HG03457 (cell line): ENCODE measurements around the gene CYB5B.

ENCODE experiments used
- ATAC-seq: cut with Tn5 transposase; IDR thresholded peaks from one replicate; pipeline ENCODE4 v1.9.1; 2021; ENCODE audit warnings: moderate number of reproducible peaks; ENCODE audit not compliant: unreplicated experiment

The CYB5B gene, protein sequence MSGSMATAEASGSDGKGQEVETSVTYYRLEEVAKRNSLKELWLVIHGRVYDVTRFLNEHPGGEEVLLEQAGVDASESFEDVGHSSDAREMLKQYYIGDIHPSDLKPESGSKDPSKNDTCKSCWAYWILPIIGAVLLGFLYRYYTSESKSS

DNA sequence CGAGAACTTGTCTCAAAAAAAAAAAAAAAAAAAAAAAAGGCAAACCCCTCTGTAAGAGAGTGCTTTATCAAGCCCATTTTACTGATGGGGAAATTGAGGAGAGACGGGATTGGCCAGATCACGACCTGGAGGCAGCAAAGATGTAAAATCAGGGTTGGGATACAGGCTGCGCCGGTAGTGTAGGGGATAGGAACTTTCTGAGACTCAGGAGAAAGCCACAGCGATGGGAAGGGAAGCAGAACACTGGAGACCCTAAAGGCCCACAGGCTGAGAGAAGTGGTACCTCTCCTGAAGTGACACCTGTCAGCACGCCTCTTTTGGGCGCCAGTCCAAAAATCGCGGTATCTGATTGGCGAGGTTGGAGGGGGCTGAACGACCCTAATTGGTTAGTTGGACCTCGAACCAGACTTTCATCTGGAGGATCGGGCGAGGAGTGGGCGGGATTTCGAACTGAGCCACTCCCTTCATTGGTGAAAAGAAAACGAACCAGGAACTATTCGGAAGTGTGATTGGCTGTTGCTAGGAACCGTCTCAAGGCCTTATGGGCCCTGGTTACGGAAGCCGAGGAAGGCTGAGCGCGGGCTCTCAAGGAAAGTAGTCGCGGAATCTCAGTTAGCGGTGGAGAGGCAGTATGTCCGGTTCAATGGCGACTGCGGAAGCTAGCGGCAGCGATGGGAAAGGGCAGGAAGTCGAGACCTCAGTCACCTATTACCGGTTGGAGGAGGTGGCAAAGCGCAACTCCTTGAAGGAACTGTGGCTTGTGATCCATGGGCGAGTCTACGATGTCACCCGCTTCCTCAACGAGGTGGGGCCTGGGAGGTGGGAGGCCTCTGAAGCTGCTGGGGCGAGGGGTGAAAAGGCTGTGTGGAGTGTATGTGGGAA lies at the start of gene CYB5B:
Gene CYB5B (plus strand): TSS at position 567 of the 882 bp plus-strand sequence. CDS start 65 bp downstream, at position 632.
- peak; percentile 85 for ATAC-seq

- ATAC-seq = no peak
Measured at GRCh38 chr16:69376393-69377059, 47.9 kb upstream of the CYB5B start.

DNA sequence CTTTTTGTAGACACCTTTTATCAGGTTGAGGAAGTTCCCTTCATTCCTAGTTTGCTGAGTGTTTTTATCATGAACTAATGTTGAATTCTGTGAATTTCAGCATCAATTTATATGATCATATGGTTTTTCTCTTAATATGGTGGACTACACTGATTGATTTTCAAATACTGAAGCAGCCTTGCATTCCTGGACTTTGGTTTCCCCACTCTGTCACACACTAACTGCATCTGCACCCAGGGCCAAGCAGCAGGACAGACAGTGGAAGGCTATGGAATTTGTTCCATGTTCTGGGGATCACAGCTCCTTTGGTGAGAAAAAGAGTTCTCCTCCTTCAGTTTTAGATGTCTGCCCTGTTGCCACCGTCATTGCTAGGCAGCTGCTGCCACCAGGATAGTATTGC lies 46.4 kb upstream of the CYB5B start:
- no peak for ATAC-seq

- ATAC-seq = no peak
Measured at GRCh38 chr16:69378760-69379159, 45.7 kb upstream of the CYB5B start.

DNA sequence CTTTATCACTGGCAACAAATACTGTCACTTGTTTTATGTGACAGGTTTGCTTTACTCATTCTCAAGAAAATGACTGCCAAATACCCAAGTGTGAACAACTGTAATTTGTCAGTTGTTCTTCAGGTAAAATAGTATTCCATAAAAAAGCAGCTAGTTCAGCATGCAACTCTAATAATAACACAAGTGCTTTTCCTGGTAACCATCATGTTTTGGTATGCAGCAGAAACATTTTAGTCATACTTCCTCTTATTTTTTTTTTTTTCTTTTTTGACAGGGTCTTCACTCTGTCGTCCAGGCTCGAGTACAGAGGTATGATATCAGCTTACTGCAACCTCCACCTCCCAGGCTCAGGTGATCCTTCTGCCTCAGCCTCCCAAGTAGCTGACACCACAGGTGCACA lies 43.2 kb upstream of the CYB5B start:
- ATAC-seq = no peak

DNA sequence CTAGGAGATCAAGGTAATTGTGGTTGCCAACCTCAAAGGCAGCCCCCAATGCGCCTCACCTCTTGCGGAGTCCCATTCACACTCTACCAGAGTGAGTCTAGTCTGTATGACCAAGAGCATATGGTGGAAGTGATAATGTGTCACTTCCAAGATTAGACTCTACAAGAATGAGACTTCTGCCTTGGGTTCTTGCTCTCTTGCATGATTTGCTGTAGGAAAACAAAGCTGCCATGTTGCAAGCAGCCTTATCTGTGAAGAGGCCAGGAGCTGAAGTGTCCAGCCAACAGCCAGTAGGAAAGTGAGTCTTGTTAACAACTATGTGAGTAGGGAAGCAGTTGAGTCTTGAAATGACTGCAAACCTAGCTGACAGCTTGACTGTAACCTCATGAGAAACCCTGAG lies 42.0 kb upstream of the CYB5B start:
- no peak for ATAC-seq

- ATAC-seq = no peak
Measured at GRCh38 chr16:69384974-69385373, 39.4 kb upstream of the CYB5B start.

- no peak for ATAC-seq
Measured at GRCh38 chr16:69386596-69386995, 37.8 kb upstream of the CYB5B start.

GRCh38 chr16:69393898-69394849 lies 30.2 kb upstream of the CYB5B start:
- no peak for ATAC-seq

DNA sequence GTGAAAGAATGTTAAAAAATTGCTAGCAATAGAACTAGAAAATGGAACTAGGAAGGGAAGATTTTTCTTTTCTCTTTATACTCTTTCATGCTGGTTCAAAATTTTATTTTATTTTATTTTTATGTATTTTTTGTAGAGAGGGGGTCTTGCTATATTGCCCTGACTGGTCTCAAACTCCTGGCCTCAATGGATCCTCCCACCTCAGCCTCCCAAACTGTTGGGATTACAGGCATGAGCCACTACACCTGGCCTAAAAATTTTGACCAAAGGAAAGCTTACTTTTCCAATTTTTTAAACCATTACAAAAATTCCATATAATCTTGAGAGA lies 28.6 kb upstream of the CYB5B start:
- no peak for ATAC-seq

GRCh38 chr16:69396187-69397061 lies 28.0 kb upstream of the CYB5B start:
- ATAC-seq = no peak

GRCh38 chr16:69397821-69398521 lies 26.4 kb upstream of the CYB5B start:
- ATAC-seq = no peak

DNA sequence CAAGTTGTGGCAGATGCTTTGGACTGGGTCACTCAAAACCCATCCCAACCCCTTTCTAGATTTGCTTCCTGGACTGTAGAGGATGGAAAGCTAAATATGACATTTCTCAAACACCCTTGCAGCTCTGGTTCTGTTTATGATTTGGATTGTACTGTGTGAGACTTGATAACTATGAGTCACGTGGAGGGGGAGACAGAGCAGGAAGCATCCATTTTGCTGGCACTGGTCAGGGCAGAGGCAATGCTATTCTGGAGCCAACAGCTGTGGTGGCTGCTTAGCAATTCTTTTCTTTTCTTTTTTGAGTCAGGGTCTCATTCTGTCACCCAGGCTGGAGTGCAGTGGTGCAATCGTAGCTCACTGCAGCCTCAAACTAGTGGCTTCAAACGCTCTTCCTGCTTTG lies 25.1 kb upstream of the CYB5B start:
- no peak for ATAC-seq

- no peak for ATAC-seq
Measured at GRCh38 chr16:69402439-69402838, 22.0 kb upstream of the CYB5B start.

- ATAC-seq = no peak
Measured at GRCh38 chr16:69404275-69404805, 20.1 kb upstream of the CYB5B start.

DNA sequence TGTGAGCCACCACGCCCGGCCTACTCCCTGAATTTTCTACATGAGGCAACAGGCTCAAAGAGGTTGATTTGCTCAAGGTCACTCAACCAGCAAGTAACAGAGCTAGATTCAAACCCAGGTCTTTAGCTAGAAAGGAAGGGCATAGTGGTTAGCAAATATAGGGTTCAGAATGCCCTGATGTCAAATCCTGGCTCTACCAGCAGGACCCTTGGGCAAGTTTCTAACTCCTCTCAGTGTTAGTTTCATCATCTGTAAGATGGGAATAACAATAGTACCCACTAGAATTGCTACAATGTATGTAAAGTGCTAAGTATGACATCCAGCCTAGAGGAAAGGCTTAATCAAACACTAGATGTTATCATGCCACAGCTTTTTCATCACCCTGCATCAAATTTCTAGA lies 19.1 kb upstream of the CYB5B start:
- ATAC-seq = no peak

- ATAC-seq = no peak
Measured at GRCh38 chr16:69405757-69406156, 18.7 kb upstream of the CYB5B start.

GRCh38 chr16:69406780-69407331 lies 17.6 kb upstream of the CYB5B start:
- no peak for ATAC-seq
